ENCODE measurements around the gene TPGS2. TPM values are rescaled to one million over a fixed set of nuclear protein-coding genes. Genes with fewer than 3 reads are reported as not detected.

TPGS2 gene
- polyA plus RNA-seq, 3 donors from 2014 or later, result 62.9 to 79.3 (median 66.1) TPM

DNA sequence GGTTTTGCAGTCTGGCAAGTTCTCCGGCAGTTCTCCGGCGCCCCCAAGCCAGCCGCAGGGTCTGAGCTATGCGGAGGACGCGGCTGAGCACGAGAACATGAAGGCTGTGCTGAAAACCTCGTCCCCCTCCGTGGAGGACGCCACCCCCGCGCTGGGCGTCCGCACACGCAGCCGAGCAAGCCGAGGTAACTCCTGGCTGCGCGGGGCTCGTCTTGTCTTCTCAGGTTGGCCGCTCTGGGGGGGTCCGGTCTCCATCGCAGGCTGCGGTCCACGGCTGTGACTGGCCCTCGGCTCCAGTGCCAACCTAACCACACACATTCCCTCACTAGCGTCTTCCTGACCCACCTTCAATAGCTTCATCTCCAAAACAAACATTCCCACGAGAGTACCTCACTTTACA, 68.2 kb downstream of the TPGS2 start:
- no peaks in the 10 kb centered on the region for H3K4me1 Mint-ChIP-seq
- no peaks in the 10 kb centered on the region for H3K36me3 Mint-ChIP-seq
- no peak overlapping the region for H3K4me3 Mint-ChIP-seq
- no peaks in the 10 kb centered on the region for H3K9me3 Mint-ChIP-seq
- peaks cover 0 to 8% (median 0%) of the 10 kb centered on the region in 3 donors for H3K27me3 Mint-ChIP-seq (ENCODE audit: low read depth in 3 of 3)
- H3K27ac Mint-ChIP-seq, result no peak overlapping the region
- no peak for DNase-seq

- H3K27me3 Mint-ChIP-seq (ENCODE audit: low read depth in 3 of 3), result peaks cover 0 to 8% (median 0%) of the 10 kb centered on the region in 3 donors
- H3K4me1 Mint-ChIP-seq, result no peaks in the 10 kb centered on the region
- DNase-seq, result no peak
- no peak overlapping the region for H3K27ac Mint-ChIP-seq
- no peaks in the 10 kb centered on the region for H3K36me3 Mint-ChIP-seq
- H3K9me3 Mint-ChIP-seq, result no peaks in the 10 kb centered on the region
- H3K4me3 Mint-ChIP-seq, result no peak overlapping the region
These were observed 69.5 kb downstream of the TPGS2 start for GRCh38 chr18:36759167-36759776.

DNA sequence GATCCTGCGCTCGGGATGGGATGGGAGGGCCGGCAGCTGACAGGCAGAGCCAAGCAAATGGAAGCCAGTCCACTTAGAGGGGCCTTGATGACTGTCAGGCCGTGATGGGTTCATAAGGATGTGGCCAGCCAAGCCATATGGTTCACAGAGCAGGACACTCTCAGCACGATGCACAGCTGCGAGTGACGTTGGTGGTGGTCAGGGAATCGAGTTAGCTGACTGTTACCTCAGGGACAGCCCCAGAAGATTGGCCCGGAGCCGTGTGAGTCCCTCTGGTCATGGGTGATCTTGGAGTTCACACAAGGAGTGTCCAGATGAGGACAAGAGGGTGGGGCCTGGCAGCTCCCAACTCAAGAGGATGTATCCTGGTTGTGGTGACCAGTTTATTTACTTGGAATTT, 70.2 kb downstream of the TPGS2 start:
- Mint-ChIP-seq H3K4me1 (no peaks in the 10 kb centered on the region), H3K27me3 (ENCODE audit: low read depth in 3 of 3) (peaks cover 0 to 8% (median 0%) of the 10 kb centered on the region in 3 donors), H3K9me3 (no peaks in the 10 kb centered on the region)

GRCh38 chr18:36757991-36758390, 70.8 kb downstream of the TPGS2 start:
- no peak for DNase-seq
- Mint-ChIP-seq H3K36me3 (no peaks in the 10 kb centered on the region), H3K27me3 (ENCODE audit: low read depth in 3 of 3) (peaks cover 0 to 8% (median 2%) of the 10 kb centered on the region in 3 donors), H3K9me3 (no peaks in the 10 kb centered on the region), H3K4me1 (no peaks in the 10 kb centered on the region), H3K4me3 (no peak overlapping the region), H3K27ac (no peak overlapping the region)

More for the DNA sequence above, 70.2 kb downstream of the TPGS2 start:
- no peak overlapping the region for H3K27ac Mint-ChIP-seq
- no peaks in the 10 kb centered on the region for H3K36me3 Mint-ChIP-seq
- DNase-seq, result no peak
- H3K4me3 Mint-ChIP-seq, result no peak overlapping the region

GRCh38 chr18:36757081-36757480, 71.7 kb downstream of the TPGS2 start:
- Mint-ChIP-seq H3K27me3 (ENCODE audit: low read depth in 3 of 3) (peaks cover 0 to 11% (median 2%) of the 10 kb centered on the region in 3 donors), H3K4me3 (no peak overlapping the region), H3K36me3 (no peaks in the 10 kb centered on the region)

GRCh38 chr18:36756242-36756641, 72.6 kb downstream of the TPGS2 start:
- peaks cover 0 to 11% (median 4%) of the 10 kb centered on the region in 3 donors for H3K27me3 Mint-ChIP-seq (ENCODE audit: low read depth in 3 of 3)
- DNase-seq, result no peak
- no peaks in the 10 kb centered on the region for H3K9me3 Mint-ChIP-seq
- H3K36me3 Mint-ChIP-seq, result no peaks in the 10 kb centered on the region
- no peak overlapping the region for H3K27ac Mint-ChIP-seq
- no peak overlapping the region for H3K4me3 Mint-ChIP-seq
- H3K4me1 Mint-ChIP-seq, result no peaks in the 10 kb centered on the region

More at GRCh38 chr18:36757081-36757480, 71.7 kb downstream of the TPGS2 start:
- no peaks in the 10 kb centered on the region for H3K9me3 Mint-ChIP-seq
- H3K4me1 Mint-ChIP-seq, result no peaks in the 10 kb centered on the region
- DNase-seq, result no peak
- no peak overlapping the region for H3K27ac Mint-ChIP-seq

DNA sequence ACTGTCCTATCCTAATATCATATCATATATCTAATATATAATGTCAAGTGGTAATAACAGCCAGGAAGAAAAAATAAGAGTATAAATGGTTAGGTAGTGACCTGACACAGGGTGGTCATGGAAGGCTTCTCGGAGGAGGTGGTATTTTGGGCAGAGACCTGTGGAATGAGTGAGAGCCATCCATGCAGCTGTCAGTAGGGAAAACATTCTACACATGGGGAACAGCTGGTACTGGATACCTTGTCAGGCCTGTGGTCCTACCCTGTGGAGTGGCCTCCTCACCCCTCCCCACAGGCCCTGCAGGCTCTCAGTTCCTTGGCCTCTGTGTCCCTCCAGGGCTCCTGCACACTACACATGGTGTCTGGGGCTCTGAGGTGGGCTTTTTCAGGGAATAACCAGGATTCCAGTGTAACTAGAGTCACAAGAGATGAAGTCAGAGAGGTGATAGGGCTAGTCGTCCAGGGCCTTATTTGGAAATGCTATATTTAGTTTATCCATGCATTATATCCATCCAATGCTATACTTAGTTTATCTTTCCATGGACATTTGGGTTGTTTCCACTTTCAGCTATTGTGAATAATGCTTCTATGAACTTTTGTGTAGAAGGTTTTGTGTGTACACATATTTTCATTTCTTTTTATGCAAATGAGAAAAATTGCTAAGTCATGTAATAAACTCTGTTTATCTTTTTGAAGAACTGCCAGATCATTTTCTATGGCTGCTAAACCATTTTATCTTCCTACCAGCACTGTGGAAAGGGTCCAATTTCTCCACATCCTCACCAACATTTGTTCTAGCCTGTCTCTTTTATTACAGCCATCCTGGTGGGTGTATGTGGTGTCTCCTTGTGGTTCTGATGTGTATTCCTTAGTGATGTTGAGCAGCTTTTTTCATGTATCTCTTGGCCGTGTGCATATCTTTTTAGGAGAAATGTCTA, 75.6 kb downstream of the TPGS2 start:
- Mint-ChIP-seq H3K4me3 (no peak overlapping the region), H3K27ac (no peak overlapping the region)

DNA sequence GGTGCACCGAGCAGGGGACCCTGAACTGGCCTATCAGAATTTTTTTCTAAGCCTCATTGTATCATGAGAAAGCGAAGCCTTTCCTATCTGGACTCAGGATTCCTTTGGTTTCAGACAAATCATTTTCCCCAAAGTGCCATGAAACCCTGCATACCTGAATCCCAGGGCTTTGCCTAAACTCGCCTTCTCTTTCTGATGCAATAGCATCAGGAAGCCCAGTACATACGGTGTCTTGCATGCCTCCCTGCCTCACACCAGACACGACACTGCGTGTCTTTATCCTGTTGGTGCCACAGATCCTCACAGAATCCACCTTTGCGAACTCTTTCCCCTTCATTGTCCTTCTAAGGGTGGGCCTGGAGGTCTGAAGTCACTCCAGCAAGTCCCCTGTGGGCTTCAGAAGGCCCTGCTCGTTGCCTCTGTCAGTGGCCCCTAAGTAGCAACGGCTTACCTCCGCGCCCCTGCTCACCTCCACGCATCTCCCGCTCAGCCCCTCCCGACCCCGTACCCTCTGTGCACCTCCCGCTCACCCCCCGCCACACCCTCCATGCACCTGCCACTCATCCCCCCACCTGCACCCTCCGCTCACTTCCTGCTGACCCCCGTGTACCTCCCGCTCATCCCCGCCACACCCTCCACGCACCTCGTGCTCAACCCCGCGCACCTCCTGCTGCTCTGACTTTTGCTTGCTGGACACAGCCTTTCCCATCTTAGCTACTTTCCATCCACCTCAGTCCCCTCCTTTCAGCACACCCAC, 83.4 kb downstream of the TPGS2 start:
- Mint-ChIP-seq H3K36me3 (no peaks in the 10 kb centered on the region), H3K9me3 (no peaks in the 10 kb centered on the region), H3K4me3 (no peak overlapping the region), H3K27me3 (ENCODE audit: low read depth in 3 of 3) (peaks cover 2 to 5% (median 3%) of the 10 kb centered on the region in 3 donors), H3K27ac (no peak overlapping the region), H3K4me1 (no peaks in the 10 kb centered on the region)
- DNase-seq, result no peak

More for the DNA sequence above, 75.6 kb downstream of the TPGS2 start:
- DNase-seq, result no peak
- Mint-ChIP-seq H3K27me3 (ENCODE audit: low read depth in 3 of 3) (peaks cover 0 to 12% (median 4%) of the 10 kb centered on the region in 3 donors), H3K9me3 (no peaks in the 10 kb centered on the region), H3K4me1 (no peaks in the 10 kb centered on the region), H3K36me3 (no peaks in the 10 kb centered on the region)

GRCh38 chr18:36744261-36744876, 84.4 kb downstream of the TPGS2 start:
- Mint-ChIP-seq H3K4me1 (no peaks in the 10 kb centered on the region), H3K27ac (no peak overlapping the region), H3K36me3 (no peaks in the 10 kb centered on the region), H3K27me3 (ENCODE audit: low read depth in 3 of 3) (peaks cover 2 to 3% (median 3%) of the 10 kb centered on the region in 3 donors), H3K9me3 (no peaks in the 10 kb centered on the region), H3K4me3 (no peak overlapping the region)
- no peak for DNase-seq

Other genes with a start within 250 kb of the TPGS2 start
- gene KIAA1328, start 125 bp upstream of the TPGS2 start, polyA plus RNA-seq, result 10 to 100 TPM in 2 of 3 donors, 1 to 10 TPM in 1; 9.4 to 11.8 (median 10.2) TPM